GM19452 (cell line): ENCODE measurements around the gene L3MBTL1.

Source experiments
- ATAC-seq: cut with Tn5 transposase; IDR thresholded peaks from one replicate; pipeline ENCODE4 v1.9.1; 2021; ENCODE audit not compliant: unreplicated experiment

The L3MBTL1 gene

GRCh38 chr20:43534791-43535350 is 27.4 kb downstream of the L3MBTL1 start:
- no peak for ATAC-seq

GRCh38 chr20:43535370-43536004 is 28.0 kb downstream of the L3MBTL1 start:
- ATAC-seq, result no peak

GRCh38 chr20:43536041-43536816 is 28.7 kb downstream of the L3MBTL1 start:
- ATAC-seq, result no peak

GRCh38 chr20:43536817-43537440 is 29.4 kb downstream of the L3MBTL1 start:
- no peak for ATAC-seq

GRCh38 chr20:43537921-43538877 is 30.7 kb downstream of the L3MBTL1 start:
- no peak for ATAC-seq

- ATAC-seq, result no peak
Measured at GRCh38 chr20:43538878-43539700, 31.6 kb downstream of the L3MBTL1 start.

GRCh38 chr20:43539975-43540672 is 32.6 kb downstream of the L3MBTL1 start:
- ATAC-seq, result no peak

GRCh38 chr20:43540673-43541060 is 33.2 kb downstream of the L3MBTL1 start:
- no peak for ATAC-seq

GRCh38 chr20:43541214-43541613 is 33.7 kb downstream of the L3MBTL1 start:
- ATAC-seq, result no peak

GRCh38 chr20:43542161-43542560 is 34.7 kb downstream of the L3MBTL1 start:
- ATAC-seq, result no peak

- ATAC-seq, result no peak
Measured at GRCh38 chr20:43542674-43543073, 35.2 kb downstream of the L3MBTL1 start.

GRCh38 chr20:43543138-43543537 is 35.6 kb downstream of the L3MBTL1 start:
- ATAC-seq, result no peak

GRCh38 chr20:43544501-43544900 is 37.0 kb downstream of the L3MBTL1 start:
- no peak for ATAC-seq

GRCh38 chr20:43545837-43546578 is 38.5 kb downstream of the L3MBTL1 start:
- no peak for ATAC-seq

GRCh38 chr20:43548273-43548880 is 40.9 kb downstream of the L3MBTL1 start:
- ATAC-seq, result no peak

- no peak for ATAC-seq
Measured at GRCh38 chr20:43549416-43550065, 42.0 kb downstream of the L3MBTL1 start.

- no peak for ATAC-seq
Measured at GRCh38 chr20:43550456-43550855, 43.0 kb downstream of the L3MBTL1 start.

GRCh38 chr20:43554369-43554768 is 46.9 kb downstream of the L3MBTL1 start:
- no peak for ATAC-seq
